HUES48 (cell line): ENCODE results near the gene MUC2.

Experiments used
- H3K27ac ChIP-seq: one replicate; pipeline ENCODE4 v1.7.0; 2013; ENCODE audit warnings: low read depth, low read length, inconsistent platforms
- H3K27me3 ChIP-seq: 2 replicates; pipeline ENCODE4 v1.6.1; 2013; ENCODE audit warnings: mild to moderate bottlenecking, low read length; ENCODE audit not compliant: control insufficient read depth, insufficient read depth
- H3K36me3 ChIP-seq: 2 replicates; pipeline ENCODE4 v1.6.1; 2013; ENCODE audit warnings: low read length; ENCODE audit not compliant: control insufficient read depth, insufficient read depth
- H3K4me1 ChIP-seq: 2 replicates; pipeline ENCODE4 v1.6.1; 2013; ENCODE audit warnings: mild to moderate bottlenecking, low read length; ENCODE audit not compliant: control insufficient read depth, insufficient read depth
- H3K4me3 ChIP-seq: 2 replicates; pipeline ENCODE4 v1.5.1; 2013; ENCODE audit warnings: mild to moderate bottlenecking, low read depth, low read length
- H3K9ac ChIP-seq: 2 replicates; pipeline ENCODE4 v1.6.1; 2013; ENCODE audit warnings: mild to moderate bottlenecking, low read depth, low read length, moderate library complexity
- H3K9me3 ChIP-seq: 2 replicates; pipeline ENCODE4 v1.6.1; 2013; ENCODE audit warnings: low read length; ENCODE audit not compliant: control insufficient read depth, insufficient read depth

Gene MUC2

GRCh38 chr11:1076061-1076665 is 1.5 kb downstream of the MUC2 start:
- Histone ChIP-seq H3K36me3 (no peaks in the 10 kb centered on the region), H3K27ac (no peak overlapping the region), H3K27me3 (no peaks in the 10 kb centered on the region), H3K9me3 (no peaks in the 10 kb centered on the region), H3K4me3 (no peak overlapping the region), H3K4me1 (no peaks in the 10 kb centered on the region), H3K9ac (no peak overlapping the region)

- H3K4me1 ChIP-seq: no peaks in the 10 kb centered on the region
- H3K4me3 ChIP-seq: no peak overlapping the region
- H3K9ac ChIP-seq: no peak overlapping the region
- H3K27ac ChIP-seq: no peak overlapping the region
- H3K27me3 ChIP-seq: no peaks in the 10 kb centered on the region
- no peaks in the 10 kb centered on the region for H3K9me3 ChIP-seq
- no peaks in the 10 kb centered on the region for H3K36me3 ChIP-seq
These were observed 2.4 kb downstream of the MUC2 start for GRCh38 chr11:1077033-1077416.

GRCh38 chr11:1077417-1078119 is 2.9 kb downstream of the MUC2 start:
- no peaks in the 10 kb centered on the region for H3K36me3 ChIP-seq
- no peaks in the 10 kb centered on the region for H3K27me3 ChIP-seq
- no peaks in the 10 kb centered on the region for H3K4me1 ChIP-seq
- H3K4me3 ChIP-seq: no peak overlapping the region
- no peak overlapping the region for H3K27ac ChIP-seq
- H3K9ac ChIP-seq: no peak overlapping the region
- H3K9me3 ChIP-seq: no peaks in the 10 kb centered on the region

GRCh38 chr11:1078191-1078601 is 3.5 kb downstream of the MUC2 start:
- Histone ChIP-seq H3K4me1 (no peaks in the 10 kb centered on the region), H3K4me3 (no peak overlapping the region), H3K9ac (no peak overlapping the region), H3K27ac (no peak overlapping the region), H3K36me3 (no peaks in the 10 kb centered on the region), H3K27me3 (no peaks in the 10 kb centered on the region), H3K9me3 (no peaks in the 10 kb centered on the region)

- H3K9ac ChIP-seq: no peak overlapping the region
- no peak overlapping the region for H3K4me3 ChIP-seq
- H3K36me3 ChIP-seq: no peaks in the 10 kb centered on the region
- H3K27me3 ChIP-seq: no peaks in the 10 kb centered on the region
- H3K4me1 ChIP-seq: no peaks in the 10 kb centered on the region
- no peaks in the 10 kb centered on the region for H3K9me3 ChIP-seq
- no peak overlapping the region for H3K27ac ChIP-seq
These were observed 7.1 kb downstream of the MUC2 start for GRCh38 chr11:1081601-1082311.

- no peaks in the 10 kb centered on the region for H3K27me3 ChIP-seq
- no peak overlapping the region for H3K9ac ChIP-seq
- no peaks in the 10 kb centered on the region for H3K9me3 ChIP-seq
- H3K4me1 ChIP-seq: no peaks in the 10 kb centered on the region
- H3K27ac ChIP-seq: no peak overlapping the region
- H3K4me3 ChIP-seq: no peak overlapping the region
- H3K36me3 ChIP-seq: no peaks in the 10 kb centered on the region
These were observed 7.7 kb downstream of the MUC2 start for GRCh38 chr11:1082346-1082727.

GRCh38 chr11:1082728-1083620 is 8.3 kb downstream of the MUC2 start:
- H3K27me3 ChIP-seq: no peaks in the 10 kb centered on the region
- H3K9ac ChIP-seq: no peak overlapping the region
- no peak overlapping the region for H3K27ac ChIP-seq
- H3K36me3 ChIP-seq: no peaks in the 10 kb centered on the region
- no peaks in the 10 kb centered on the region for H3K4me1 ChIP-seq
- H3K9me3 ChIP-seq: no peaks in the 10 kb centered on the region
- H3K4me3 ChIP-seq: no peak overlapping the region

GRCh38 chr11:1083621-1084551 is 9.2 kb downstream of the MUC2 start:
- H3K4me1 ChIP-seq: no peaks in the 10 kb centered on the region
- H3K36me3 ChIP-seq: no peaks in the 10 kb centered on the region
- no peak overlapping the region for H3K4me3 ChIP-seq
- H3K27ac ChIP-seq: no peak overlapping the region
- no peak overlapping the region for H3K9ac ChIP-seq
- no peaks in the 10 kb centered on the region for H3K27me3 ChIP-seq
- no peaks in the 10 kb centered on the region for H3K9me3 ChIP-seq

GRCh38 chr11:1084561-1085439 is 10.1 kb downstream of the MUC2 start:
- Histone ChIP-seq H3K27ac (no peak overlapping the region), H3K27me3 (no peaks in the 10 kb centered on the region), H3K9me3 (no peaks in the 10 kb centered on the region), H3K4me1 (no peaks in the 10 kb centered on the region), H3K9ac (no peak overlapping the region), H3K36me3 (no peaks in the 10 kb centered on the region), H3K4me3 (no peak overlapping the region)
